ES-I3 (cell line): Measurements from ENCODE around the gene UBE3B.

Source experiments
- H3K36me3 ChIP-seq: 2 replicates; pipeline ENCODE4 v1.6.1; 2013; ENCODE audit warnings: mild to moderate bottlenecking, low read length, control low read depth, moderate library complexity; ENCODE audit not compliant: insufficient read depth
- H3K4me1 ChIP-seq: 2 replicates; pipeline ENCODE4 v1.6.1; 2013; ENCODE audit warnings: mild to moderate bottlenecking, control low read depth, low read length; ENCODE audit not compliant: insufficient read depth
- H3K9ac ChIP-seq: 2 replicates; pipeline ENCODE4 v1.6.1; 2013; ENCODE audit warnings: low read depth, mild to moderate bottlenecking, low read length, moderate library complexity
- H3K9me3 ChIP-seq: 2 replicates; pipeline ENCODE4 v1.6.1; 2013; ENCODE audit warnings: mild to moderate bottlenecking, low read length, moderate library complexity; ENCODE audit not compliant: control insufficient read depth, insufficient read depth

The UBE3B gene

DNA sequence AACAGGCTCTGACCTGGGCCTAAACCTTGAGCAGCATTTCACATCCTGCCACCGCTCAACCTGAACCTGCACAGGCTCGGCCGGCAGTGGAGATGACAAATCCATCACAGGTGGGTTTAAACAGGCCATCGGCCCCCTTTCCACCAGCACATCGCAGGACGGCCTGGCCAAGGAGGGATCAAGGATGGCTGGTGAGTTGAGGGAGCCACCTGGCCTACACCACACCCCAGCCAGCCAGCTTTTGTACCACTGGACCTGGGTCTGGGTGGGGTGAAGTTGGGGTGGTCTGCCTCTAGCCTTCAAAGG, 81.7 kb downstream of the UBE3B start:
- Histone ChIP-seq H3K9me3 (no peaks in the 10 kb centered on the region), H3K9ac (no peak overlapping the region), H3K4me1 (no peaks in the 10 kb centered on the region), H3K36me3 (no peaks in the 10 kb centered on the region; the same call in 1 of the 2 replicates)

DNA sequence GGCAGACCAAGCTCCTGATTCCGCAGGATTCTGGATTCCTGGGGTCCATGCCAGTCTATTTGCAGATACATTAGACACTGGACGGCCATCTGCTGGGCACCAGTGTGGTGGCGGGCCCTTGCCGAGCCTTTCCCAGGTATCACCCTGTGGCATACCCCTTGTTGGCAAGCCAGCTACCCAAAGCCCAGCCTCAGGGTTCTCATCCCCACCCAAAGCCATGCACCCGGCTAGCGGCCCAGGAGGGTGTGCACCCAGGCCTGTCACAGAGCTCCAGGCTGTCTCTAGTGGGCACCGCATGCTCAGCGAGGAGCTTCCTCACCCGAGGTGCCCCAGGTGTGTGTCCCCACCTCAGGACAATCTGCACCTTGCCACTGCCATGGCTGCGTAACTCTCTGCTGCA, 82.2 kb downstream of the UBE3B start:
- Histone ChIP-seq H3K9me3 (no peaks in the 10 kb centered on the region), H3K9ac (no peak overlapping the region), H3K4me1 (no peaks in the 10 kb centered on the region), H3K36me3 (no peaks in the 10 kb centered on the region; the same call in 1 of the 2 replicates)

DNA sequence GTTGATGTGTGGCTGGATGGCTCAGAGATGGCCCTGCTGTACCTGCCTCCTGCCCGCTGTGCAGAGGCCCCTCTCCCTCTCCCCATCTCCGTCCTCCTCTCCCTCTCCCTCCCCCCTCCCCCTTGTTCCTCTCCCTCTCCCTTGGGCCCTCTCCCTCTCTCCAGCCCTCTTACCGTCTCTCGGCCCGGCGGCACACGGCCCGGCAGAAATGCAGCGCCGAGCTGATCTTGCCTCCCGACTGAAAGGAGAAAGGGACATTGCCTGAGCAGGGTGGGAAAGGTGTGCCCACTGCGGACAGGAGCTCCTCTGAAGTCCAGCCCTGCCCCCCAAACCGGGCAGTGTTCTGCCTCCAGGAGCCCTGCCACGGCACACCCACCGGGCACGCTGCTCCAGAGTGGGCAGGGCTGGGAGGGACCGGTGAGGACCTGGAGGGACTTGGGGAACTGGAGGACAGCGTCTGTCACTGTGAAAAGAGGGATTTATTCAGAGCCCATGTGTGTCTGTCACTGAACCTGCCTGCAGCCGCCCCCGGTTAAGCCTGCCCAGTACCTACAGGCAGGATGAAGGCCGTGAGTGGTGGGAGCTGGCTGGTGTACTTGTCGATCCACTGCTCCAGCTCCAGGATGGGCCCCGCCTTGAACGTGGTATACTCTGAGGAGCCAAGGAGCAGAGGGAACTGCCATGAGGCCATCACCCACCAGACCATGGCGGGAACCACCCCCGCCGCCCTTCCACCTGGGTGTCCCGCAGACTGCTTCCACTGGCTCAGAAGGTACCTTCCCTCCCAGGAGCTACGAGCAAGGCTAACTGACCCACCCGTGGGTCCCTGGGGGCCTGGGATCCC, 83.7 kb downstream of the UBE3B start:
- Histone ChIP-seq H3K9ac (no peak overlapping the region), H3K4me1 (no peaks in the 10 kb centered on the region), H3K36me3 (no peaks in the 10 kb centered on the region; the same call in 1 of the 2 replicates), H3K9me3 (no peaks in the 10 kb centered on the region)

DNA sequence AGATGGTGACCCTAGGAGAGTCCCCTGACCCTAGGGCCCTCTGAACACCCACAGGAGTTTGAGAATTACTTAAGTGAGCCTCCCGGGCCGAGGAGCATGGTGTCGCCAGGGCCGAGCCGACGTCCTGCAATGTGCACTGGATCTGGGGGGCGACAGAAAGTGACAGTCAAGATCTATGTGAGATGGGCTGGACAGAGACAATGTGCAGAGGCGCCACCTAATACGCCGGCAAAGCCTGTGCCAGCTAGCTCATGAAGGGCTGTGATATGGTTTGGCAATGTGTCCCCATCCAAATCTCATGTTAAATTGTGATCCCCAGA, 84.2 kb downstream of the UBE3B start:
- no peaks in the 10 kb centered on the region for H3K9me3 ChIP-seq
- H3K9ac ChIP-seq: no peak overlapping the region
- no peaks in the 10 kb centered on the region for H3K4me1 ChIP-seq
- no peaks in the 10 kb centered on the region for H3K36me3 ChIP-seq

DNA sequence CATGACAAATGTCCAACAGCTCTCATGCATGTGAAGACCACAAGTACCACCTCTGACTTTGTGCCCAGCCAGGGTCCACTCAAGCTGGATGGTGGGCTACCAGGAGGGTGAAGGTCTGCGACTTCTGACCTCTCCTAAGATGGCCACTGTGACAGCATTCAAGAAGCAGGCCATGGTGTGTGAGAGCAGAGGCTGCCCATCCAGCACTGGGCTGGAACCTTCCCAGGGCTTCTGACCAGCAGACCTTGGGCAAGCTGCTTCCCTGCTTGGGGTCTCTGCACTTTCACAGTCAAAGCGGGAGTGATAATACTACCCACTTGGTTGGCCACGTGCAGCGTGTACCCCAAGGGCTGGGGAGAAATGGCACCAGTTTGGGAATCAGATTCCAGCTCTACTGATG, 85.4 kb downstream of the UBE3B start:
- Histone ChIP-seq H3K9me3 (no peaks in the 10 kb centered on the region), H3K36me3 (no peaks in the 10 kb centered on the region), H3K4me1 (no peaks in the 10 kb centered on the region), H3K9ac (no peak overlapping the region)

DNA sequence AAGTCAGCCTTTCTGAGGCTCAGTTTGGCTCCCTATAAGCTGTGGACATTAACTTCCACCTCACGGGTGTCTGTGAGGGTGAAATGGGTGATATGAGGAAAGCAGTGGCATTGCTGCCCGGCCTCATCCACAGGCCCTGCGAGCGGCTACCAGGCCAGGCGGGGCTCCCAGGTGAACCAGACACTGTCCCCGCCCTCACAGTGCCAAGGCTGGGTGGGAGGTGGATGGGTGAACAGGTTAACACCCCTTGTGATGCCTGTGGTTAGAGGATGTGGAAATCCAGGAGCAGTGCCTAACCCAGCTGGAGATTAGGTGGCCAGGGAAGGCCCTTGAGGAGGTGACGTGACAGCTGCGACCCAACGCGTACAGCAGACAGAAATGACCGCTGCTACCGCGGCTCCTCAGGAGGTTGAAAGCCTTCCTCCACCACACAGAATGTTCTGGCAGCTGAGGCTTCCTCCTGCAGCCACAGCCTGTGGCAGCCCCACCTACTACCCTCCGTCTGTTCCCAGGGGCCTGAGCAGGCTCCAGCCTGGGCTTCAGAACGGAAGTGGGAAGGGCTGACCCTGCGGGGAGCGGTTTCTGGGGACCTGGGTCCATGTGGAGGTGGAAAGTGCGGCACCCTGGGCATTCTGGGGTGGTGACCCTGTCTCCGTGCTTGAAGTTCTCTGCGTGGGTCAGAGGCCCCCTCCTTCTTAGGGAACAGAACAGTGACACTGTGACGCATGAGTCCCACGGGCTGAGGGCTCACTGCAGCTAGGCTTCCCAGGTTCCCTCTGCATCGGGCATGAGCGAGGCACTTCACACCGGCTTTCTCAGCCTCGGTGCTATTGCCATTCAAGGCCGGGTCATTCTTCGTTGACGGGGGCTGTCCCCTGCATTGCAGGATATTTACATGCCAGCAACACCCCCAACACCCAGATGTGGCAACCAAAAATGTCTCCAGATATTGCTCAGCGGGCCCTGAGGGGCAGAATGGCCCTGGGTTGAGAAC, 86.2 kb downstream of the UBE3B start:
- Histone ChIP-seq H3K36me3 (no peaks in the 10 kb centered on the region), H3K9me3 (no peaks in the 10 kb centered on the region), H3K4me1 (no peaks in the 10 kb centered on the region), H3K9ac (no peak overlapping the region)

DNA sequence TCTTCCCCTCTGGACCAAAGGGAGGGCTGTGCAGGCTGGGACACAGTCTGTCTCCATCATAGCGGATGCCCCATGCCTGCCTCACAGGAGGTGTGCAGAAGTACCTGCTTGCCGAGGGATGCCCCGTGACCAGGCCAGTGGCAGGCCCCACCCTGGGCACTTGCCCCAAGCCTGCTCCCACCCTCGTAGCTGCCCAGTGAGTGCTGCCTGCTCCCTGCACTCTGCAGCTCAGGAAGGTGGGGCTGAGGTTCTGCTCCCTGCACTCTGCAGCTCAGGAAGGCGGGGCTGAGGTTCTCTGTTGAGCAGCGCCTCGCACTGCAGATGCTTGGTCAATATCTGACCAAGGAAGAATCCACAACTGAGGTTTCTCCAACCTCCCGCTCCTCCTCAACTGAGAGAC, 89.0 kb downstream of the UBE3B start:
- Histone ChIP-seq H3K36me3 (0 out of 2 replicates have a peak, but pooled peaks cover 4% of the 10 kb centered on the region), H3K9me3 (no peaks in the 10 kb centered on the region), H3K9ac (no peak overlapping the region), H3K4me1 (no peaks in the 10 kb centered on the region)

DNA sequence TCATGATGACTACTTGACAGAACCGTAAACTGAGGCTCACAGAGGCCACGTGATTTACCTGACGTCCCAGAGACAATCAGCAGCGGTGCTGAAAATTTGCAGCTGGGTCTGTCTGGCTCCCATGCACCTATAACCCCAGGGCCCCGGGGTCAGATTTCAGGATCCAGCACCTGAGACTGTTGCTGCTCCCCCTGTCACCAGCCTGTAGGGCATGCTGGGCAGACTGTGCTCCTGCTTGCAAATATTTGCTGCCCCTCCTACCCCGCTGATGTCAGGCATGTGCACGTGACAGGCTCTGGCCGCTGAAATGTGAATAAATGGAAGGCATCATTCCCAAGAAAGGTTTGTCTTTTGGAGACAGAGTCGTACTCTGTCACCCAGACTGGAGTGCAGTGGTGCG, 89.9 kb downstream of the UBE3B start:
- 0 out of 2 replicates have a peak, but pooled peaks cover 4% of the 10 kb centered on the region for H3K36me3 ChIP-seq
- H3K4me1 ChIP-seq: no peaks in the 10 kb centered on the region
- no peaks in the 10 kb centered on the region for H3K9me3 ChIP-seq
- H3K9ac ChIP-seq: no peak overlapping the region

DNA sequence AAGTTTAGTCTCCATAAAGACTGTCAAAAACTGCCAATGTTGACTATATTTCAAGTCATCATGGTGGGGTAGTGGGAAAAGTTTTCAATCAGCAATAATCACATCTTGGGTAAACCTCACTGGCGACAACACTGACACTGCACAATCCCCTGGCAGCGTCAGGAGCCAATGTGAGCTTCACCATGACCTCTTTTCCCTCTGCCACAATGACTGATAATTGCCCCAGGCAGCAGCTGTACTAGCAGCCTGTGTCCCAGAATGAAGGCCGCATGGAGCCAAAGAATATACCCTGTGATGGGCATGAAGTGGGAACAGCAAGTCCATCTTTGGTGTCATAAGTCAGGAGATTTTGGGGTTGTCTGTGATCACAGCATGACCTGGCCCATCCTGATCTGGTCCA, 90.5 kb downstream of the UBE3B start:
- no peak overlapping the region for H3K9ac ChIP-seq
- H3K9me3 ChIP-seq: no peaks in the 10 kb centered on the region
- H3K36me3 ChIP-seq: 0 out of 2 replicates have a peak, but pooled peaks cover 4% of the 10 kb centered on the region
- no peaks in the 10 kb centered on the region for H3K4me1 ChIP-seq

DNA sequence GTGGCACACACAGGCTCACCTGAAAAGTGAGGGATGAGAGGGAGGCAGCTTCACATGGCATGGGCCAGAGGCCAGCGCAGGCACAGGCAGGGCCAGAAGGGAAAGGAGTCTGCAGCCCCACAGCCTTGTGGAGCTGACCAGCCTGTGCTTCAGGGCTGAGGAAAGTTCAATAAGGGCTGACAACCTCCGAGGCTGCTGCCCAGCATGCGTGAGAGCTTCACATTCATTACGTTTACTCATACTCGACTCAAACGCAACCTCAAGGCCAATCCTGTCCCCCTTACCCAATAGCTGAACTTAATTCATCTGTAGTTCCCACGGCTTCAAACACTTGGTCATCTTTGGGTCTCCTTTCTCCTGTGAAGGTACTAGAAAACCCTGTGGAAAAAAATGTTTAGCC, 91.1 kb downstream of the UBE3B start:
- no peaks in the 10 kb centered on the region for H3K9me3 ChIP-seq
- no peak overlapping the region for H3K9ac ChIP-seq
- no peaks in the 10 kb centered on the region for H3K4me1 ChIP-seq
- 0 out of 2 replicates have a peak, but pooled peaks cover 4% of the 10 kb centered on the region for H3K36me3 ChIP-seq

DNA sequence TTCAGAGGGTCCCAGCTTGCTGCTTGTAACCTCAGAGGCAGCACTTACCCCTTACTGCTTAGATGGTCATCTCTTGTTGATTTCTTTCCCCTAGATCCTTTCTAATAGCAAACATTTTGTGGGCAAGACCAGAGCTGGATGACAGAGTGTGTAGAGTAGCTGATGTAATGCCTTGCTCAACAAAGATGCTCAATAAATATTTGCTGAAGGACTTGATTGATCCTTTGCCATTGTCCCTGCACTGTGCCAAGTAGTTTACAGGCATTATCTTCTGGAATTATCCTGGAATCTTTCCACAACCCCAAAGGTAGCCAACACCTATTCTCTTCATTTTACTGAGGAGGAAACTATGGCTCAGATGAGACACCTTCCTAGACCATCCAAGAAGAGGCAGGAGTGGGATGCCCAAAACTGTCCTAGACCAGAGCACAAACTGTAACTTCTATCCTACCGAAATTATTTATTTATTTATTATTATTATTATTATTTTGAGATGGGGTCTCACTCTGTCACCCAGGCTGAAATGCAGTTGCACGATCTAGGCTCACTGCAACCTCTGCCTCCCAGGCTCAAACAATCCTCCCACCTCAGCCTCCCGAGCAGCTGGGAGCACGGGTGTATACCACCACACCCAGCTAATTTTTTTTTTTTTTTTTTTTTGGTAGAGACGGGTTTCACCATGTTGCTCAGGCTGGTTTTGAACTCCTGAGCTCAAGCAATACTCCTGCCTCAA, 94.5 kb downstream of the UBE3B start:
- H3K9me3 ChIP-seq: no peaks in the 10 kb centered on the region
- no peak overlapping the region for H3K9ac ChIP-seq
- 0 out of 2 replicates have a peak, but pooled peaks cover 4% of the 10 kb centered on the region for H3K36me3 ChIP-seq
- H3K4me1 ChIP-seq: no peaks in the 10 kb centered on the region; the same call in 1 of the 2 replicates

DNA sequence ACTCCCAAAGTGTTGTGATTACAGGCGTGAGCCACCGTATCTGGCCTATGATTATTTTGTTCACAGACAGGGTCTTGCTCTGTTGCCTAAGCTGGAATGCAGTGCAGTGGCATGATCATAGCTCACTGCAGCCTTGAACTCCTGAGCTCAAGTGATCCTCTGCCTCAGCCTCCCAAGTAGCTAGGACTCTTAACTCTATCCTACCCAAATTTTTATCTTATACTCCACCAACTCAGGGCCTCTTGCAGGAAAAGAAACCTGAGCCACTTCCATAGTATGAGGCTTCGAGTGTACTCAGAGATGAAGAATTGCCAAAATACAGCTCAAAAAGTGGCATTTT, 95.0 kb downstream of the UBE3B start:
- no peaks in the 10 kb centered on the region; the same call in 1 of the 2 replicates for H3K4me1 ChIP-seq
- 0 out of 2 replicates have a peak, but pooled peaks cover 4% of the 10 kb centered on the region for H3K36me3 ChIP-seq
- H3K9ac ChIP-seq: peak overlapping the region; percentile 59; the same call in 1 of the 2 replicates

DNA sequence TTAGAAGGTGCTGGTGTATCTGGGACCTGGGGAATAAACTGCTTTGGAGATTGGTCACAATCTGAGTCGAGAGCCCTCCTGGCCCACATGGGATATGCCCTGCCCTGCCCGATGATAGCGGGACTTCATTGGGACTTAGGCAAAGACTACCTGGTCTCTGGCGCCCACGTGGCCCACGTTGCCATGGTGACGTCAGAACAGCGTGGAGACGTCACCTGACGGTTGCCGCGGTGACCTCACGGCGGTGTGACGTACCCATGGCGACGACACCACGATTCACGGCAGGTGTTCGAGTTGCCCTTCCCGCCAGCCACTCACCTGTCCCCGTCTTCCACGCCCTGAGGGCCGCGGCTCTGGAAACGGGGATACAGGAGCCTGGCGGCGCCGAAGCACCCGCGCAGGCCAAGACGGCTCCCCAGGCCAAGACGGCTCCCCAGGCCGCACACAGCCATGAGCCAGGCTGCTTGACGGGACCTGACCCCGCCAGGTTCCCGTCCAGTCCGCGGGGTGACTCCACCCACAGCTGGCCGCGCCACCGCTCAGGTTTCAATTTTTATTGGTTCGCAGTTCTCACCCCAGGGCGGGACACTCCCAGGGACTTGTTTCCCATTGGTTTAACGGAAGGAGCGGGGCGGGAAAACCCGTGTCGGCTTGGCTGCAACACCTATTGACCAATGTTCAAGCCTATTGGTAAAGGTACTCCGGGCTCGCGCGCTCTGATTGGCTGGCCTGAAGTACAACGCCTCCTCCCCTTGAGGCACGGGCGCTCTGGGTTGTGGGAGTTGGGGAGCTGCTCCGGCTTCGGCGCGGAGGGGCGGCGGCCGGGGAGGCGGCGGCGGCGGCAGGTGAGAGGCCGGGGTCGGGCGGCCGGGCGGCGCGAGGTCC, 95.8 kb downstream of the UBE3B start, which contains the start of the genes MMAB and MVK:
Gene MMAB (minus strand): TSS at position 476 of the 885 bp plus-strand sequence. CDS start 24 bp downstream, at position 452.
Gene MVK (plus strand): TSS at position 766 of the 885 bp plus-strand sequence. CDS start 1,029 bp downstream, outside the sequence.
- Histone ChIP-seq H3K9me3 (no peaks in the 10 kb centered on the region), H3K9ac (peak within 1 kb of the TSS; percentile 79), H3K36me3 (peaks cover 7% of the 10 kb centered on the region; the same call in 1 of the 2 replicates), H3K4me1 (no peaks in the 10 kb centered on the region; the same call in 1 of the 2 replicates)

More for the DNA sequence above, 95.0 kb downstream of the UBE3B start:
- no peaks in the 10 kb centered on the region for H3K9me3 ChIP-seq
